Aortic smooth muscle cell (primary cell): Measurements from ENCODE around the gene SGMS1. TPM values are rescaled to one million over a fixed set of nuclear protein-coding genes. Genes with fewer than 3 reads are reported as not detected.

Experiments
- total RNA-seq: library from RNA; depleted of rRNA; stranded (reverse); fragments of >200 nt; gene quantifications from 2 replicates; pipeline ENCODE4 v1.2.3, GENCODE V29; 2014

The SGMS1 gene
- total RNA-seq: 51.7 and 59.2 TPM in 2 replicates

DNA sequence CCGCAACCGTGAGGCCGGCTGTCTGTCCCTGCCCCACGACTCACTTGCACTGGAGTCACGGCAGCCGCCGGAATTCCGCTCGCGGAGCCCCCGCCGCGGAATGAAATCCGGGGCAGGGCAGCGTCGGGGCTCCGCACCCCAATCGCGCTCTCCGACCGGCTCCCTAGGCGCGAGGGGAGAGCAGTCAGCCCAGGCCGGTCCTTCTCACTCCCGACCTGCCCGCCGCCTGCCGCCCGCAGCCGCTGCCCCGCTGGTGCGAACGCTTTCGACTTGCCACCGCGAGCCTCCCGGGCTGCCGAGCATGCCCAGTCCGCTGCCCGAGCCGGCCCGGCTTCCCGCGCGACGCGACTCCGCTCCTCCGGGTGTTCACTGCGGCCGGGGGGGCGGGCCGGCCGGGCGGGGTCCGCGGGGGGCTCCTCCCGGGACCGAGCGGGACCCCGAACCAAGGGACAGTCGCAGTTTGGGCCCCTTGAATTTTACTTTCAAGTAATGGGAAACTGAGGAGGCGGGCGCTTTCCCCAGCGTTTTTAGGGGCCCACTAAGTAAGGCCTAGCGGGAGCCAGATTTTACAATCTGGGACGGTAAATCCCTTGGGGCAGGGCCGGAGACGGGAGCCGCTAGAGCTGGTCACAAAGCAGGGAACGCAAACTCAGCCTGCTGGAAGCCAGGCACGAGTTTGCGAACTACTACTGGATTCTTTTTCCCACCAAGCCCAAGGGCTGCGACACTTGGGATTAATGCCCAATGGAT lies at the start of gene SGMS1:
Gene SGMS1 (minus strand): TSS at position 294 of the 750 bp plus-strand sequence. CDS start 279,842 bp downstream, outside the sequence.

Other genes starting within 250 kb of the SGMS1 start
- 2.0 and 2.5 TPM in 2 replicates for gene ASAH2B, start 116.0 kb upstream of the SGMS1 start, total RNA-seq